Panc1 (cell line): ENCODE results near the gene PIP4K2A. TPM values are rescaled to one million over a fixed set of nuclear protein-coding genes. Genes with fewer than 3 reads are reported as not detected.

ENCODE experiments used
- ATAC-seq: fragments of 200-7000 bp; cut with Tn5 transposase; 2 replicates; pipeline ENCODE4 v1.9.1; 2020; ENCODE audit warnings: mild to moderate bottlenecking, moderate library complexity
- BruUV-seq: library from RNA; stranded (reverse); fragments of 400-500 nt; replicated peaks from 2 replicates; lab custom pipeline; 2021; lab: Mats Ljungman, UMichigan
- CTCF ChIA-PET: fragments of 300-600 bp; sonication (Branson Sonifier 250); formaldehyde crosslinking; loops from one replicate; lab custom pipeline; 2022; ENCODE audit warnings: antibody characterized with exemption; lab: Charles Lee
- POLR2A ChIA-PET: fragments of 300-600 bp; sonication (Branson Sonifier 250); formaldehyde crosslinking; loops from one replicate; lab custom pipeline; 2022; ENCODE audit warnings: antibody characterized with exemption; lab: Charles Lee
- DNase-seq: peaks from one replicate; pipeline ENCODE4 v3.0.0-alpha.2; 2010; ENCODE audit warnings: low read depth, low spot score
- H3K27ac ChIP-seq: 2 replicates; pipeline ENCODE4 v1.5.1; 2011; ENCODE audit warnings: mild to moderate bottlenecking, low read length, inconsistent platforms
- H3K27me3 ChIP-seq: fragments of 200-500 bp; sonication (Bioruptor generic); 2 replicates; pipeline ENCODE4 v1.6.0; 2014; ENCODE audit warnings: low read length, inconsistent platforms; ENCODE audit not compliant: control insufficient read depth, insufficient read depth
- H3K36me3 ChIP-seq: fragments of 200-500 bp; sonication (Bioruptor generic); 2 replicates; pipeline ENCODE4 v1.5.1; 2014; ENCODE audit warnings: inconsistent platforms, mild to moderate bottlenecking, low read length, moderate library complexity; ENCODE audit not compliant: control insufficient read depth, insufficient read depth
- H3K4me1 ChIP-seq: 2 replicates; pipeline ENCODE4 v1.5.1; 2011; ENCODE audit warnings: inconsistent platforms, mild to moderate bottlenecking, low read length, moderate library complexity; ENCODE audit not compliant: control insufficient read depth, insufficient read depth
- H3K4me3 ChIP-seq, 2 experiments: 2 replicates each; pipeline ENCODE4 v1.5.1; 2011 to 2012; ENCODE audit warnings: low read depth in 2 of 2, low read length in 2 of 2, mild to moderate bottlenecking in 2 of 2, inconsistent platforms in 1 of 2, moderate library complexity in 1 of 2
- H3K9me3 ChIP-seq: fragments of 200-500 bp; sonication (Bioruptor generic); 2 replicates; pipeline ENCODE4 v1.5.1; 2014; ENCODE audit warnings: low read depth, mild to moderate bottlenecking, inconsistent platforms, low read length, moderate library complexity; ENCODE audit not compliant: control insufficient read depth, insufficient read depth
- CTCF ChIP-seq: fragments of 450-650 bp; IDR thresholded peaks from 2 replicates; pipeline ENCODE4 v1.5.1; 2017; ENCODE audit warnings: mild to moderate bottlenecking
- POLR2AphosphoS5 ChIP-seq: IDR thresholded peaks from 2 replicates; pipeline ENCODE4 v1.6.1; 2012; ENCODE audit warnings: mild to moderate bottlenecking, low read depth, low read length, moderate library complexity
- REST ChIP-seq, 2 experiments: IDR thresholded peaks; 2 replicates each; pipeline ENCODE4 v1.6.1; 2011 to 2012; ENCODE audit warnings: low read depth in 2 of 2, control low read depth in 1 of 2, low read length in 1 of 2, mild to moderate bottlenecking in 1 of 2, moderate library complexity in 1 of 2; ENCODE audit not compliant: insufficient read depth in 1 of 2
- SIN3A ChIP-seq: IDR thresholded peaks from 2 replicates; pipeline ENCODE4 v1.6.1; 2012; ENCODE audit warnings: low read depth, mild to moderate bottlenecking, low read length, moderate library complexity, borderline replicate concordance; ENCODE audit not compliant: insufficient read depth
- TCF7L2 ChIP-seq: IDR thresholded peaks from 2 replicates; pipeline ENCODE4 v1.6.1; 2011; ENCODE audit warnings: mild to moderate bottlenecking, low read depth, low read length, inconsistent platforms
- in situ Hi-C: cut with HindIII; loops from 2 replicates; pipeline ENCODE4 v1.10.0; 2016; ENCODE audit warnings: low sequenced_read_pairs, low pct_unique_long_range_greater_than_20kb
- intact Hi-C: fragments of 100-400 bp; cut with micrococcal nuclease; formaldehyde crosslinking; loops from one replicate; pipeline ENCODE4 v1.10.0; 2022; ENCODE audit not compliant: unreplicated experiment
- total RNA-seq: library from RNA; stranded (reverse); gene quantifications from one replicate; pipeline ENCODE4 v1.2.1, GENCODE V29; 2021; ENCODE audit not compliant: unreplicated experiment

Gene PIP4K2A
- total RNA-seq, 1 experiment from 2014 or later = 25.2 TPM

- TF ChIP-seq POLR2AphosphoS5 (no peak), CTCF (no peak), TCF7L2 (no peak), SIN3A (no peak), REST (IDR thresholded peaks at IDR 0.05; ENCODE audit: insufficient read depth in 1 of 2, low read depth in 2 of 2, low read length in 1 of 2) (no peak)
- H3K4me1 ChIP-seq = peaks cover 25% of the 10 kb centered on the region
- H3K27ac ChIP-seq = no peak overlapping the region
- DNase-seq (no peak), ATAC-seq (no peak)
- H3K9me3 ChIP-seq = no peaks in the 10 kb centered on the region
- intact Hi-C loops (no loop called here), in situ Hi-C loops (no loop called here)
- no peaks in the 10 kb centered on the region for H3K36me3 ChIP-seq
- ChIA-PET POLR2A (no interaction called here), CTCF (no interaction called here)
- H3K4me3 ChIP-seq = no peak overlapping the region
- H3K27me3 ChIP-seq = no peaks in the 10 kb centered on the region
- no TSS peak for BruUV-seq
These were observed 83.9 kb downstream of the PIP4K2A start for GRCh38 chr10:22630234-22631174.

- no peak for TF ChIP-seq TCF7L2
- no peak for TF ChIP-seq POLR2AphosphoS5
- TF ChIP-seq SIN3A = no peak
- no peak for TF ChIP-seq REST (IDR thresholded peaks at IDR 0.05; ENCODE audit: insufficient read depth in 1 of 2, low read depth in 2 of 2, low read length in 1 of 2)
- TF ChIP-seq CTCF = no peak
- H3K4me1 ChIP-seq = peaks cover 30% of the 10 kb centered on the region
- H3K27ac ChIP-seq = no peak overlapping the region
- H3K27me3 ChIP-seq = no peaks in the 10 kb centered on the region
- intact Hi-C loops (no loop called here), in situ Hi-C loops (no loop called here)
- ATAC-seq (no peak), DNase-seq (no peak)
- no peaks in the 10 kb centered on the region for H3K9me3 ChIP-seq
- ChIA-PET POLR2A (no interaction called here), CTCF (interaction anchor here (0.7 kb wide), 1 partner anchor 131 kb away, joined by 3 read pairs; no protein-coding TSS in a partner anchor)
- no TSS peak for BruUV-seq
- no peaks in the 10 kb centered on the region for H3K36me3 ChIP-seq
- no peak overlapping the region for H3K4me3 ChIP-seq
These were observed 84.5 kb downstream of the PIP4K2A start for GRCh38 chr10:22629852-22630233.
